T-helper 2 cell (primary cell): ENCODE results near the gene MYCT1.
"Not testable (repeated sequence)": the region's sequence is repeated elsewhere in the genome, so short reads cannot be mapped to it uniquely, and the experiment has no call there.

ENCODE experiments used
- DNase-seq, 5 experiments: peaks; one replicate each; pipeline versions ENCODE4 v3.0.0 to v3.0.0-alpha.2; 2012 to 2022
- total RNA-seq, 2 donors: gene quantifications; one replicate each; lab custom pipeline; 2026; lab: John Stamatoyannopoulos, UW

MYCT1 gene
- 0 reads per million in 2 donors for total RNA-seq

GRCh38 chr6:152697634-152698033, at the start of gene MYCT1:
Gene MYCT1 (plus strand): TSS chr6:152697897. CDS start chr6:152697903, 6 bp downstream.
- no peak for DNase-seq

- no peak for DNase-seq
Observed at GRCh38 chr6:152648105-152648504, 49.6 kb upstream of the MYCT1 start.

- DNase-seq, result no peak
Observed at GRCh38 chr6:152651986-152652385, 45.7 kb upstream of the MYCT1 start.

- no peak for DNase-seq
Observed at GRCh38 chr6:152661776-152662175, 35.9 kb upstream of the MYCT1 start.

GRCh38 chr6:152669895-152670294, 27.8 kb upstream of the MYCT1 start:
- DNase-seq, result no peak

GRCh38 chr6:152671171-152671570, 26.5 kb upstream of the MYCT1 start:
- no peak for DNase-seq

GRCh38 chr6:152673236-152673635, 24.5 kb upstream of the MYCT1 start:
- no peak for DNase-seq

- no peak for DNase-seq
Observed at GRCh38 chr6:152680151-152680550, 17.5 kb upstream of the MYCT1 start.

- no peak for DNase-seq
Observed at GRCh38 chr6:152680879-152681517, 16.7 kb upstream of the MYCT1 start.

GRCh38 chr6:152682141-152682540, 15.6 kb upstream of the MYCT1 start:
- DNase-seq, result no peak

GRCh38 chr6:152682935-152683334, 14.8 kb upstream of the MYCT1 start:
- DNase-seq, result not testable (repeated sequence)

GRCh38 chr6:152685819-152686218, 11.9 kb upstream of the MYCT1 start:
- no peak for DNase-seq

GRCh38 chr6:152695372-152696045, 2.2 kb upstream of the MYCT1 start:
- DNase-seq, result no peak

GRCh38 chr6:152696522-152696921, 1.2 kb upstream of the MYCT1 start:
- no peak for DNase-seq

- DNase-seq, result no peak
Observed at GRCh38 chr6:152698692-152699091, 995 bp downstream of the MYCT1 start.

- DNase-seq, result no peak
Observed at GRCh38 chr6:152700427-152700826, 2.7 kb downstream of the MYCT1 start.

- DNase-seq, result no peak
Observed at GRCh38 chr6:152701081-152701862, 3.6 kb downstream of the MYCT1 start.

GRCh38 chr6:152701863-152702401, 4.2 kb downstream of the MYCT1 start:
- no peak for DNase-seq

- not testable (repeated sequence) for DNase-seq
Observed at GRCh38 chr6:152703750-152704149, 6.1 kb downstream of the MYCT1 start.

- no peak for DNase-seq
Observed at GRCh38 chr6:152705327-152705726, 7.6 kb downstream of the MYCT1 start.

GRCh38 chr6:152716322-152716721, 18.6 kb downstream of the MYCT1 start:
- no peak for DNase-seq

- DNase-seq, result no peak
Observed at GRCh38 chr6:152720974-152721373, 23.3 kb downstream of the MYCT1 start.

GRCh38 chr6:152721956-152722355, 24.3 kb downstream of the MYCT1 start:
- no peak for DNase-seq
